ENCODE data around the gene FLT1. TPM values are rescaled to one million over a fixed set of nuclear protein-coding genes. Genes with fewer than 3 reads are reported as not detected.

FLT1 gene
- polyA plus RNA-seq, 1 donor (not counting 4 experiments of a cell fraction or from before 2014, with no cell fraction given): 0.01 TPM

GRCh38 chr13:28538932-28539331, 44.0 kb upstream of the FLT1 start:
- Histone ChIP-seq H3K27ac (ENCODE audit: control insufficient read depth, insufficient read depth, low read length) (no peak overlapping the region), H3K36me3 (ENCODE audit: control insufficient read depth in 2 of 2, extremely low read depth in 1 of 2, insufficient read depth in 2 of 2, low read length in 2 of 2) (no peaks in the 10 kb centered on the region), H3K4me2 (ENCODE audit: control insufficient read depth, extremely low read depth, insufficient read depth, low read depth, low read length) (no peak overlapping the region), H3K27me3 (ENCODE audit: control insufficient read depth, extremely low read depth, insufficient read depth, low read length) (peaks cover 2% of the 10 kb centered on the region), H3K4me1 (ENCODE audit: control insufficient read depth, extremely low read depth, insufficient read depth, low read length) (peaks cover 6% of the 10 kb centered on the region), H3K9me3 (ENCODE audit: control insufficient read depth, low read depth, low read length) (no peaks in the 10 kb centered on the region), H2AFZ (ENCODE audit: control insufficient read depth, low read length) (no peak overlapping the region), H3K79me2 (ENCODE audit: control insufficient read depth, insufficient read depth, low read length) (no peaks in the 10 kb centered on the region), H4K20me1 (ENCODE audit: control insufficient read depth, extremely low read depth, insufficient read depth, low read length) (no peaks in the 10 kb centered on the region), H3K4me3 (ENCODE audit: control insufficient read depth in 2 of 3, extremely low read depth in 1 of 3, insufficient read depth in 2 of 3, low read depth in 1 of 3, low read length in 3 of 3) (no peak overlapping the region), H3K9me1 (ENCODE audit: control insufficient read depth, extremely low read depth, insufficient read depth, low read length) (no peaks in the 10 kb centered on the region), H3K9ac (ENCODE audit: control insufficient read depth, extremely low read depth, insufficient read depth, low read length) (no peak overlapping the region)
- dilution Hi-C loops (cut with MboI; ENCODE audit: extremely low pct_ligation_motif_present, low sequenced_read_pairs): no loop called here
- no peak for FAIRE-seq
- DNase-seq (ENCODE audit: low read depth, low spot score): no peak
- TF ChIP-seq CTCF (optimal IDR thresholded peaks at IDR 0.05 in 1 of 3, IDR thresholded peaks at IDR 0.05 in 1 of 3, conservative IDR thresholded peaks at IDR 0.05 in 1 of 3; ENCODE audit: extremely low read depth in 1 of 3, insufficient read depth in 2 of 3, low read length in 3 of 3): no peak
- no peak for TF ChIP-seq EZH2 (IDR thresholded peaks at IDR 0.05; ENCODE audit: low read length)

- no peak overlapping the region for H3K4me3 ChIP-seq (ENCODE audit: control insufficient read depth in 2 of 3, extremely low read depth in 1 of 3, insufficient read depth in 2 of 3, low read depth in 1 of 3, low read length in 3 of 3)
- DNase-seq (ENCODE audit: low read depth, low spot score) (no peak), FAIRE-seq (no peak)
- peaks cover 18% of the 10 kb centered on the region for H3K27me3 ChIP-seq (ENCODE audit: control insufficient read depth, extremely low read depth, insufficient read depth, low read length)
- no peak overlapping the region for H3K9ac ChIP-seq (ENCODE audit: control insufficient read depth, extremely low read depth, insufficient read depth, low read length)
- no peaks in the 10 kb centered on the region for H4K20me1 ChIP-seq (ENCODE audit: control insufficient read depth, extremely low read depth, insufficient read depth, low read length)
- no peaks in the 10 kb centered on the region for H3K36me3 ChIP-seq (ENCODE audit: control insufficient read depth in 2 of 2, extremely low read depth in 1 of 2, insufficient read depth in 2 of 2, low read length in 2 of 2)
- H3K4me2 ChIP-seq (ENCODE audit: control insufficient read depth, extremely low read depth, insufficient read depth, low read depth, low read length): no peak overlapping the region
- no peaks in the 10 kb centered on the region for H3K79me2 ChIP-seq (ENCODE audit: control insufficient read depth, insufficient read depth, low read length)
- dilution Hi-C loops (cut with MboI; ENCODE audit: extremely low pct_ligation_motif_present, low sequenced_read_pairs): no loop called here
- no peaks in the 10 kb centered on the region for H3K9me1 ChIP-seq (ENCODE audit: control insufficient read depth, extremely low read depth, insufficient read depth, low read length)
- peaks cover 6% of the 10 kb centered on the region for H3K4me1 ChIP-seq (ENCODE audit: control insufficient read depth, extremely low read depth, insufficient read depth, low read length)
- TF ChIP-seq CTCF (optimal IDR thresholded peaks at IDR 0.05 in 1 of 3, IDR thresholded peaks at IDR 0.05 in 1 of 3, conservative IDR thresholded peaks at IDR 0.05 in 1 of 3; ENCODE audit: extremely low read depth in 1 of 3, insufficient read depth in 2 of 3, low read length in 3 of 3): no peak
- TF ChIP-seq EZH2 (IDR thresholded peaks at IDR 0.05; ENCODE audit: low read length): no peak
- H3K9me3 ChIP-seq (ENCODE audit: control insufficient read depth, low read depth, low read length): no peaks in the 10 kb centered on the region
- H2AFZ ChIP-seq (ENCODE audit: control insufficient read depth, low read length): no peak overlapping the region
- H3K27ac ChIP-seq (ENCODE audit: control insufficient read depth, insufficient read depth, low read length): no peak overlapping the region
These were observed 42.2 kb upstream of the FLT1 start for GRCh38 chr13:28537171-28537570.
